Activated T-cell treated with anti-CD3 and anti-CD28 coated beads, Interleukin-2, amount 50 U/mL, for 24 hours (primary cell): ENCODE data around the gene BAIAP3.
"Not testable (repeated sequence)": the region's sequence is repeated elsewhere in the genome, so short reads cannot be mapped to it uniquely, and the experiment has no call there.

Experiments used
- DNase-seq: peaks from one replicate; pipeline ENCODE4 v3.0.0-alpha.2; 2020
- H3K27ac Mint-ChIP-seq: 2 replicates; pipeline ENCODE4 v1.8.0; 2020; ENCODE audit warnings: mild to moderate bottlenecking, mixed read lengths
- H3K27me3 Mint-ChIP-seq: 2 replicates; pipeline ENCODE4 v1.8.0; 2020; ENCODE audit warnings: mixed read lengths
- H3K36me3 Mint-ChIP-seq: 2 replicates; pipeline ENCODE4 v1.8.0; 2020; ENCODE audit warnings: low read depth, mixed read lengths
- H3K4me1 Mint-ChIP-seq: 2 replicates; pipeline ENCODE4 v1.8.0; 2020; ENCODE audit warnings: low read depth, mixed read lengths
- H3K4me3 Mint-ChIP-seq: 2 replicates; pipeline ENCODE4 v1.8.0; 2020; ENCODE audit warnings: mild to moderate bottlenecking, moderate library complexity, mixed read lengths
- H3K9me3 Mint-ChIP-seq: 2 replicates; pipeline ENCODE4 v1.8.0; 2020; ENCODE audit warnings: mixed read lengths

BAIAP3 gene

DNA sequence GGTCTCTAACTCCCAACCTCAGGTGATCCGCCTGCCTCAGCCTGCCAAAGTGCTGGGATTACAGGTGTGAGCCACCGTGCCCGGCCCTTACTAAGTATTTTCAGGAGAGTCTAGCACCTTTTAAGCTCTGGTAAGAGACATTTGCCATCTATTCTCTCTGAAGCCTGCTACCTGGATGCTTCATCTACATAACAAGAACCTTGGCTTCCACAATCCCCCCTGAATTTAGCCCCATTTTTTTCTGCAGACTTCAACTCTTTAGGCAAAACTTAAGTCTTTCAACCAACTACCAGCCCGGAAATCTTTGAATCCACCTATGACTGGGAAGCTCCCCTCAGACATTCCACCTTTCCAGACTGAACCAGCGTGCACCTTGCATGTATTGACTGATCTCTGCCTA, 38.0 kb upstream of the BAIAP3 start:
- DNase-seq: no peak
- Mint-ChIP-seq H3K27ac (no peak overlapping the region), H3K27me3 (peaks cover 50% of the 10 kb centered on the region)

DNA sequence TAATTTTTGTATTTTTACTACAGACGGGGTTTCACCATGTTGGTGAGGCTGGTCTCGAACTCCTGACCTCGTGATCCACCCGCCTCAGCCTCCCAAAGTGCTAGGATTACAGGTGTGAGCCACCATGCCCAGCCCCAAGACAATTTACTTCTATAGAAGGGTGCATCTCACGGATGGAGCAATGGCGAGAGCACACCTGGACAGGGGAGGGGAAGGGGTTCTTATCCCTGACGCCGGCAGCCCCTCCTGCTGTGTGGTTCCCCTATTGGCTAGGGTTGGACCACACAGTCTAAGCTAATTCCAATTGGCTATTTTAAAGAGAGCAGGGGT, 36.8 kb upstream of the BAIAP3 start:
- not testable (repeated sequence) for H3K9me3 Mint-ChIP-seq, H3K36me3 Mint-ChIP-seq, H3K4me3 Mint-ChIP-seq, H3K4me1 Mint-ChIP-seq, DNase-seq
- Mint-ChIP-seq H3K27me3 (peaks cover 40% of the 10 kb centered on the region), H3K27ac (peak overlapping the region; percentile 31)

More for the DNA sequence above, 38.0 kb upstream of the BAIAP3 start:
- Mint-ChIP-seq H3K4me3 (no peak overlapping the region), H3K9me3 (no peaks in the 10 kb centered on the region), H3K4me1 (peaks cover 7% of the 10 kb centered on the region), H3K36me3 (no peaks in the 10 kb centered on the region)

DNA sequence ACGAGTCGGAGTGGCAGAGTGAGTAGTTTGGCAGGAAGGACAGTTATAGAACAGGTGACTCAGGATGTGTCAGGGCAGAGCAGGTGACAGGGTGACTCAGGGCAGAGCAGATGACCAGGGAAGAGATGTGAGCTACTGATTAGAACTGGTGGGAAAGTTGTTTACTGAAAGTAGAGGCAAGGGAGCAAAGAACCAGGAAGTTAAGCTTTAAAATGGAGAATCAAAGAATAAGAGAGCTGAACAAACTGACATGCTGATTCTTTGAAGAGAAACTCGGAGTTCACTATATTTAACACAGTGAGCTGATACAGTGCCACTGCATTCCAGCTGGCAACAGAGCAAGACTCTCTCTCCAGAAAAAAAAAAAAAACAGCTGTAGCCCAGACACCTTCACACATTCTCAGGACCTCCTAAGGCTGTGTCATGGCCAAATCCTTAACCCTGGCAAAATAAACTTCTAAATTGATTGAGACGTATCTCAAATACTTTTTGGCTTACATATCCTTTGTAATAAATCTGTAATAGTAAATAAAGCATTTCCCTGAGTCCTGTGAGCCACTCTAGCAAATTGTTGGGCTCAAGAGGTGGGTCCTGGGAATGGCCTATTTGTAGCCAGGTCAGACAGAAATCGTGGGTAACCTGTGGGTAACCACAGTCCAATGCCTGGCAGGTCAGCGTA, 36.3 kb upstream of the BAIAP3 start:
- Mint-ChIP-seq H3K36me3 (no peaks in the 10 kb centered on the region), H3K9me3 (no peaks in the 10 kb centered on the region), H3K4me1 (peaks cover 11% of the 10 kb centered on the region), H3K4me3 (no peak overlapping the region), H3K27ac (peak overlapping the region; percentile 31), H3K27me3 (peaks cover 35% of the 10 kb centered on the region)
- no peak for DNase-seq

DNA sequence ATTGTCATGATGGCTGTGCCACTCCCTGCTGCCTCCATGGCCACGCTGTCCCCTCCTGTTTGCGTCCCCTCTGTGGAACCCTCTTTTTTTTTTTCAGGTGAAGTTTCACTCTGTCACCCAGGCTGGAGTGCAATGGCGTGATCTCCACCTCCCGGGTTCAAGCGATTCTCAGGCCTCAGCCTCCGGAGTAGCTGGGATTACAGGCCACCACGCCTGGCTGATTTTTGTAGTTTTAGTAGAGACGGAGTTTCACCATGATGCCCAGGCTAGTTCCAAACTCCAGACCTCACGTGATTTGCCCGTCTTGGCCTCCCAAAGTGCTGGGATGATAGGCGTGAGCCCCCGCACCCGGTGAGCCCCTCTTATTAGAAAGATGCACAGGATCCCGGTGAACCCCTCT, 35.0 kb upstream of the BAIAP3 start:
- H3K4me1 Mint-ChIP-seq: peaks cover 16% of the 10 kb centered on the region

DNA sequence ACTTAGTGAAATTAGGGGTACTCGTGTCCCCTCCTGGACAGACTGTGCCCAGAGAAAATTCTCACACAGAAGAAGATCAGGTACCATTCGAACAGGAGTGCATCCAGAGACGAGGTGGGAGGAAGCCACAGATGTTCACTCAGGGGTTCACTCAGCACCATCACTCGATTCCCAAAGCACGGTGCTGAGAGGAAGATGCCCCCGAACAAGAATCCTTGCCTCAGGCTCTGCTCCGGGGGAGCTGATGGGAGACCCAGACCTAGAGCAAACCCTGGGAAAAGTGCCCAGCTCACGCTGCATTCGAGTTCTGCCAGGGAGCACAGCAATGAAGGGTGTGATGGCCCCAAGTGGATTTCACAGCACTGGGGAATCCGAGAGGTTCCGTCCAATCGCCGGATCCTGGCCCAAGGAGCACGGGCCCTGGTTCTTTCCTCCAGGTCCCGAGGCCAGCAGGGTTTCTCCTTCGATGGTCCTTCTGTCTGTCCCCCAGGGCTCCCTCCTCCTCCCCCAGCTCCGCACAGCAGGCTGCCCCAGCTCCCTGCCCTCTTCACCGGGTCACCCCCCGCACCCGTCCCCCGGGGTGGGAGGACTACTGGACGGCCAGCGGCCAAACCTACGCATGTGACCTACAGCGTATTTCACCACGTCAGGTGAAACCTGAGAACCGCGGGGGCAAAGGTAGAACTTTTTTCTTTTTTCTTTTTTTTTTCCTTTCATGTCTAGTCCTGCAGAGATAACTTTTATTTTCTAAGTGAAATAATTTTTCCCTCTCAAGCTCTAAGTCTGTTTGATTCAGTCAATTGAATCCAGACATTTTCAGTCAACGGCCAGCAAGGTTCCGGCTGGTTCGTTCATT, 34.2 kb upstream of the BAIAP3 start:
- Mint-ChIP-seq H3K4me1 (peaks cover 25% of the 10 kb centered on the region), H3K36me3 (no peaks in the 10 kb centered on the region), H3K27me3 (peaks cover 26% of the 10 kb centered on the region), H3K9me3 (no peaks in the 10 kb centered on the region), H3K27ac (no peak overlapping the region), H3K4me3 (no peak overlapping the region)
- no peak for DNase-seq

More for the DNA sequence above, 35.0 kb upstream of the BAIAP3 start:
- Mint-ChIP-seq H3K4me3 (no peak overlapping the region), H3K36me3 (no peaks in the 10 kb centered on the region), H3K27me3 (peaks cover 32% of the 10 kb centered on the region), H3K9me3 (no peaks in the 10 kb centered on the region), H3K27ac (no peak overlapping the region)
- DNase-seq: no peak

DNA sequence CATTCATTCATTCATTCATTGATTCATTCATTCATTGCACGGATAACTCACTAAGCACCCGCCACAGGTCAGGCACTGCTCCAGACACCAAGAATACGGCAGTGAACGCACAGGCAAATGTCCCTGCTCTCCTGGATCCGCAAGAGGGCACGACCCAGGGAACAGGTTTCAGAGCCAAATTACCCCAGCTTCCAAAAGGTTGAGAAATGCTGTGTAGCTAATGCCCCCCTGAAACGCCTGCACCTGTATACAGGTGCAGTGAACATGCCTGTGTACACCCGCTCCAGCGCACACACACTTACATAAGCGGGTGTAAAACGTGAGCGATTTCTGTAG, 33.6 kb upstream of the BAIAP3 start:
- no peaks in the 10 kb centered on the region for H3K36me3 Mint-ChIP-seq
- no peak overlapping the region for H3K27ac Mint-ChIP-seq
- H3K9me3 Mint-ChIP-seq: no peaks in the 10 kb centered on the region
- no peak overlapping the region for H3K4me3 Mint-ChIP-seq
- no peak for DNase-seq
- peaks cover 31% of the 10 kb centered on the region for H3K4me1 Mint-ChIP-seq
- peaks cover 23% of the 10 kb centered on the region for H3K27me3 Mint-ChIP-seq

DNA sequence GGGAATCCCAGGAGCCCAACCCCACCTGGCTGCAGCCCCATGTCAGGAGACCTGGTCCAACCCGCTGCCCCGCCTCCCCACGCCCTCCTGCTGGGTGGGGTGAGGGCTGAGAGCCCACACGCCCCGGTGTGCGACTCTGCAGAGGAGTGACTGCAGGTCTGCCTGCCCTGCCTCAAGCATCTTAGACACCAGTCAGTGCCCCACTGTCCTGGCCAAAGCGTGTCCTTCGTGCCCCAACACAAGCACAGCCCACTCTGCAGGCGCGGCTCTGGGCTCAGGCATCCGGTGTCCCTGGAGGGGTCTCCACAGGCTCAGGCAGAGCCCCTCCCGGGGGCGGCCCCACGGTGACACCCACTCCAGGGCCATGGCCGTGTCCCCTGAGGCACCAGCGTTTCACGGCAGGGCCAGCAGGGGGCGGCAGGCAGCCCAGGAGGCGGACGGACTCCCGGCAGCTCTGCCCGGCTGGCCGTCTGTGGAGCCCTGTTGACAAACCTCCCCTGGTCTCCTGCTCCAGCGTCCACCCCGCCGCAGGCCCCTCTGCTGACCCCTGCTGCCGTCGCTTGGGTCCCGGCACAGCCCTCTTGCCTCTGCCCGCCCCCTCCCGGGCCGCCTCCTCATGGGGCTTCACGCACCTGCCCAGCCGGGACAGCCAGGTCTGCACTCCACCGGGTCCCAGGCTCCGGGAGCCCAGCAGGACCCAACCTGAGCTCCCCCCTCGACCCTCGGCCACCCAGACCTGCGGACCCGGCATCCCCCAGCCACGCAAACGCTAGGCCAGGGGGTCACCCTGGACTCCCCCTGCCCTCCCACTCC, 32.6 kb upstream of the BAIAP3 start:
- H3K9me3 Mint-ChIP-seq: no peaks in the 10 kb centered on the region
- H3K27me3 Mint-ChIP-seq: peaks cover 19% of the 10 kb centered on the region
- H3K4me1 Mint-ChIP-seq: peaks cover 33% of the 10 kb centered on the region
- DNase-seq: peak; percentile 86
- H3K36me3 Mint-ChIP-seq: no peaks in the 10 kb centered on the region
- no peak overlapping the region for H3K4me3 Mint-ChIP-seq
- H3K27ac Mint-ChIP-seq: no peak overlapping the region

DNA sequence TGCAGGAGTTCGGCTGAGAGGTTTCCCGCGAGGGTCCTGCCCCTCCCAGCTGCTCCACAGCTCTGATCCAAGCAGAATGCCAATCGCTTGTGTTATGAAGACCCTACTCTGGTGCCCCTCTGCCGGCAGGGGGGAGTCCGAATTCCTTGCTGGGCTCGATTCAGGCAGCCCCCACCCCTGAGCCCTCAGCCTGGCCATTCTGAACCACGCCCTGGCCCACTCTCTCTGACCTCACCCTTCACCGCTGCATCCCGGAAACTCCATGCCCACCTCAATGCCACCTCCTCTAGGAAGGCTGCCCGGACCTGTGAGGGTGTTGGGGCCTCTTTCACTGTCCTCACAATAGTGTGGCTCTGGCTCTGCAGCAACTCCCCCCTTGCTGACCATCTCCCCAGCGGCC, 31.9 kb upstream of the BAIAP3 start:
- H3K27ac Mint-ChIP-seq: peak overlapping the region; percentile 11
- peaks cover 39% of the 10 kb centered on the region for H3K4me1 Mint-ChIP-seq
- no peaks in the 10 kb centered on the region for H3K36me3 Mint-ChIP-seq
- DNase-seq: no peak
- peaks cover 19% of the 10 kb centered on the region for H3K27me3 Mint-ChIP-seq
- H3K9me3 Mint-ChIP-seq: no peaks in the 10 kb centered on the region
- no peak overlapping the region for H3K4me3 Mint-ChIP-seq

DNA sequence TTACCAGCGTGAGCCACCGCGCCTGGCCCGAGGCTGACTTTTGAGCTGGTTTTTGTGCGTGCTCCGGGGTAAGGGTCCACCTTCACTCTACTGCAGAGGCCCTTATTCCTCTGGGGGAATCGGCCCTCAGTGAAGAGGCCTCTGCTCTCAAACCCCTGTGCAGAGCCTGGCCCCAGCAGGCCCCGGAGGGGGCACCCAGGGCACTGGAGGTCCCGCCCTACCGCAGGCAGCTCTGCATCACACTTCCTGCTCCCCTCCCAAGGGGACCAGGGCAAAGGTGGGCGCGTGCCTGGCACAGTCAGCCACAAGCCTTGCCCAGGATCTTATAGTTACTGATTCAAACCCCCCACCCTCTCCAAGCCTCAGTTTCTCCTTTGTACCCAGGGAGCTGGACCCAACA, 27.6 kb upstream of the BAIAP3 start:
- no peaks in the 10 kb centered on the region for H3K9me3 Mint-ChIP-seq
- no peak overlapping the region for H3K4me3 Mint-ChIP-seq
- peak overlapping the region; percentile 93 for H3K27ac Mint-ChIP-seq
- H3K36me3 Mint-ChIP-seq: peaks cover 9% of the 10 kb centered on the region
- H3K27me3 Mint-ChIP-seq: no peaks in the 10 kb centered on the region
- peaks cover 36% of the 10 kb centered on the region for H3K4me1 Mint-ChIP-seq
- DNase-seq: no peak

DNA sequence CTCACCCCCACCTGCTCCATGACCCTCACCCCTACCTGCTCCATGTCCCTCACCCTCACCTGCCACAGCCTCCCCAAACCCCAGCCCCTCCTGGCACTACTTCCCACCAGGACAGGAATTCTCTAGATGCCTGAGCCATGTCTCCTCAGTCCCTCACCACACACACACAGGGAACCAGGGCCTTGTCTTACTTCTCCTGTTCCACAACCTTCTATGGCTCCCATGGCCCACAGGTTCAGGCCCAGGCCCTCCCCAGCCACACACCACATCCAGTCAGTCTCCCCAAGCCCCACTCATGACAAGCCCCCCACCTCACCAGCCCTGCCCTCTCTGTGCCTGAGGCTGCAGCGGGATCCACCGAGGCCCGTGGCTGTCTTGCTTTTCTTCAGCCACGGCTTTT, 27.1 kb upstream of the BAIAP3 start:
- Mint-ChIP-seq H3K4me3 (no peak overlapping the region), H3K27me3 (no peaks in the 10 kb centered on the region), H3K4me1 (peaks cover 41% of the 10 kb centered on the region), H3K27ac (peak overlapping the region; percentile 90), H3K36me3 (peaks cover 14% of the 10 kb centered on the region), H3K9me3 (no peaks in the 10 kb centered on the region)
- no peak for DNase-seq

DNA sequence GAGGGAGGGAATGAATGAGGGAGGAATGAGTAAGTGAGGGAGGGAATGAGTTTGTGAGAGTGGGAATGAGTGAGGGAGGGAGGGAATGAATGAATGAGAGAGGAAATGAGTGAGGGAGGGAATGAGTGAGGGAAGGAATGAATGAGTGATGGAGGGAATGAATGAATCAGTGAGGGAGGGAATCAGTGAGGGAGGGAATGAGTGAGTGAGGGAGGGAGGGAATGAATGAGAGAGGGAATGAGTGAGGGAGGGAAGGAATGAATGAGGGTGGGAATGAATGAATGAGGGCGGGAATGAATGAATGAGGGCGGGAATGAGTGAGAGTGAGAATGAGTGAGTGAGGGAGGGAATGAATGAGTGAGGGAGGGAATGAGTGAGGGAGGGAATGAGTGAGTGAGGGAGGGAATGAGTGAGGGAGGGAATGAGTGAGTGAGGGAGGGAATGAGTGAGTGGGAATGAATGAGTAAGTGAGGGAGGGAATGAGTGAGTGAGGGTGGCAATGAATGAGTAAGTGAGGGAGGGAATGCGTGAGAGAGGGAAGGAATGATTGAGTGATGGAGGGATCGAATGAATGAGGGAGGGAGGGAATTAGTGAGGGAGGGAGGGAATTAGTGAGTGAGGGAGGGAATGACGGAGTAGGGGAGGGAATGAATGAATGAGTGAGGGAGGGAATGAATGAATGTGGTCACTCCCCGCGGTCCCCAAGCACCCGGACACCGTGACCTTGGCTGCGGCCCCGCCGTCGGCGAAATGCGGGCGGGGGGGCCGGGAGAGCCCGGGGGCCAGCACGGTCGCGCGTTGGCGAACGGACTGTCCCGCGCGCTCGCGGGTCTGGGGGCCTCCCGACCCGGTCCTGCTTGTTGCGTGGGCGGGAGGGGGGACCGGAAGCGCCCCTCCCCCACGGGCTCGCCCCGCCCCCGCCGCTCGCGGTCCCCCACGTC, 25.1 kb upstream of the BAIAP3 start:
- H3K4me1 Mint-ChIP-seq: peaks cover 50% of the 10 kb centered on the region
- H3K36me3 Mint-ChIP-seq: peaks cover 30% of the 10 kb centered on the region
- no peaks in the 10 kb centered on the region for H3K9me3 Mint-ChIP-seq
- peak overlapping the region; percentile 86 for H3K4me3 Mint-ChIP-seq
- H3K27me3 Mint-ChIP-seq: no peaks in the 10 kb centered on the region
- no peak for DNase-seq
- peak overlapping the region; percentile 100 for H3K27ac Mint-ChIP-seq

DNA sequence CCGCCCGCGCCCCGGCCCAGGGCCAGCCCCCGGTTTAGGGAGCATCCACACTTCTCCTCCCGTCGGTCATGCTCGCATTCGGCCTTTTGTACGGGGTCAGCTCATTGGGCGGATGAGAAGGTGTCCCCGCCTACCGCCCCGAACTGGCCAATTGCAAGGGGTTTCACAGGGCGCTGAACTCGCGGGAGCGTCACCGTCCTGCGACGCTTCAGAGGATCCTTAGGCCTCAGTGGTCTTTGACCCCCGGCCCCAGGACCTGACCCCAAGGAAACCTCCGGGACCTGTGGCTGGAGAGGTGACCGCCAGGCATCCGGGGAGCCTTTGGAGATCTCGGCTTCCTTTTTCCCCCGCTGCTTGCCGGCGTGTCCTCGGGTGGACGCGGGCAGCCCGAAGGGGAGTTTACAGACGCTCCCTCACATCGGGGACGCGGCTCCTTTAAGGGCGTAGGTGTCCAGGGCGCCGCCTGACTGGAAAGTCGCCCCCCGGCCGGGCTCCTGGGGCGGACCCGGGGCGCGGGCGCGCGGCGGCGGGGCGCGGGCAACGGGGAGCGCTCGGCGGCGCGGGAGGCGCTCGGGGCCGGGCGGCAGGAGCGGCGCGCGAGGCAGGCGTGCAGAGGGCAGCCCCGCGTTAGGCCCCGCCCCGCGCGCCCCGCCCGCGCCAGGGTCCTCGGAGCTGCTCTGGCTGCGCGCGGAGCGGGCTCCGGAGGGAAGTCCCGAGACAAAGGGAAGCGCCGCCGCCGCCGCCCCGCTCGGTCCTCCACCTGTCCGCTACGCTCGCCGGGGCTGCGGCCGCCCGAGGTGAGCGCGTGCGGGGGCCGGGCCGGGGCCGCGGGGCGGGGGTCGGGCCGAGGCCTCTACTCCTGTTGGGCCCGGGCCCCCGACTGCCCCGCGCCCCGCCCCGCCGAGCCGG, 24.2 kb upstream of the BAIAP3 start, which contains the start of gene UBE2I:
TSS of gene UBE2I (plus strand) at position 660 of the 909 bp plus-strand sequence. CDS start 4,395 bp downstream, outside the sequence.
- peaks cover 43% of the 10 kb centered on the region for H3K4me1 Mint-ChIP-seq
- peak within 1 kb of the TSS; percentile 92 for H3K4me3 Mint-ChIP-seq
- no peaks in the 10 kb centered on the region for H3K9me3 Mint-ChIP-seq

More for the DNA sequence above, 24.2 kb upstream of the BAIAP3 start, which contains the start of gene UBE2I:
- Mint-ChIP-seq H3K27ac (peak within 1 kb of the TSS; percentile 100), H3K27me3 (no peaks in the 10 kb centered on the region), H3K36me3 (peaks cover 39% of the 10 kb centered on the region)
- peak; percentile 100 for DNase-seq
